Tibial artery (tissue), 4 donors: ENCODE data around the gene SMAD6.

Experiments
- DNase-seq, 2 donors: peaks; one replicate each; pipeline ENCODE4 v3.0.0-alpha.2; 2019
- H3K27ac ChIP-seq, 2 donors: fragments of 200-600 bp; sonication (generic) in 1 of 2; 1 replicate in 1 of 2; 2 replicates in 1 of 2; pipeline ENCODE4 v1.5.1; 2018 to 2019; ENCODE audit warnings: mild to moderate bottlenecking in 1 of 2
- H3K27me3 ChIP-seq, 2 donors: fragments of 200-600 bp; sonication (generic) in 1 of 2; one replicate each; pipeline versions ENCODE4 v1.5.1 to v1.6.0; 2016 to 2019
- H3K36me3 ChIP-seq, 3 donors: fragments of 200-600 bp; sonication (generic) in 2 of 3; one replicate each; pipeline ENCODE4 v1.5.1; 2016 to 2019; ENCODE audit warnings: mild to moderate bottlenecking in 2 of 3
- H3K4me1 ChIP-seq, 4 donors: fragments of 200-600 bp; sonication (generic) in 2 of 4; 1 replicate in 3 of 4; 2 replicates in 1 of 4; pipeline ENCODE4 v1.5.1; 2016 to 2019
- H3K4me3 ChIP-seq, 2 donors: fragments of 200-600 bp; sonication (generic) in 1 of 2; 1 replicate in 1 of 2; 2 replicates in 1 of 2; pipeline ENCODE4 v1.5.1; 2018 to 2019; ENCODE audit warnings: mild to moderate bottlenecking in 2 of 2
- H3K9me3 ChIP-seq, 3 donors: fragments of 200-600 bp; sonication (generic) in 1 of 3; one replicate each; pipeline ENCODE4 v1.5.1; 2016 to 2019
- intact Hi-C: fragments of 100-400 bp; cut with DNase I; formaldehyde crosslinking; loops from one replicate; pipeline ENCODE4 v1.15.0; 2023; ENCODE audit warnings: low total_unique reads
- TF ChIP-seq, protein P1 (sequence below), 2 experiments: fragments of 200-600 bp in 1 of 2; fragments of 450-650 bp in 1 of 2; IDR thresholded peaks; one replicate each; pipeline ENCODE4 v1.5.1; 2017 to 2019; ENCODE audit warnings: antibody characterized with exemption in 2 of 2, mild to moderate bottlenecking in 1 of 2, moderate library complexity in 1 of 2

SMAD6 gene

DNA sequence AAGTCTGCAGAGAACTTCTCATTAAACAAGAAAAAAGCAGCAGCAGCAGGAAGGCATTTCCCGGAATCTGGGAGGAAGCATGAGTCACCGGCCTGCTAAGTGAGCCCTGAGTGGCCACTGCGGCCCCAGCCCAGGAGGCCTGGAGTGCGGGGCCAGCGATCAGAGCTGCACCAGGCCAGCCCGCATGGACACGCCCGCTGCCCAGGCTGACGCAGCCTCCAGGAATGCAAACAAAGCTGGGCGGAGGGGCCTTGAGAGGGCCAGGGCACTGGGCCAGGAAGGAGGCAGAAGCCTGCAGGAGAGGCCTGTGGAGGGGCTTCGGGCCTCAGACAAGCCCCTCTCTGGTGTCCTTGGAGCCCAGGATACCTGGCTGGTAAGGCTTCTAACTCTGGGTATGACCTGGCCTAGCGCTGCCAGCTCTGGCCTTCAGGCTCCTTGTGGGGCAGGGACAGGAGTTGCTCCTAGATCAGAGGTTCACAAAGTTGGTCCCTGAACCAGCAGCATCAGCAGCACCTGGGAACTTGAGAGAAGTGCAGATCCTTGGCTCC, 101.2 kb downstream of the SMAD6 start:
- no peak overlapping the region for H3K4me3 ChIP-seq
- H3K9me3 ChIP-seq, result no peaks in the 10 kb centered on the region
- TF ChIP-seq, protein P1, sequence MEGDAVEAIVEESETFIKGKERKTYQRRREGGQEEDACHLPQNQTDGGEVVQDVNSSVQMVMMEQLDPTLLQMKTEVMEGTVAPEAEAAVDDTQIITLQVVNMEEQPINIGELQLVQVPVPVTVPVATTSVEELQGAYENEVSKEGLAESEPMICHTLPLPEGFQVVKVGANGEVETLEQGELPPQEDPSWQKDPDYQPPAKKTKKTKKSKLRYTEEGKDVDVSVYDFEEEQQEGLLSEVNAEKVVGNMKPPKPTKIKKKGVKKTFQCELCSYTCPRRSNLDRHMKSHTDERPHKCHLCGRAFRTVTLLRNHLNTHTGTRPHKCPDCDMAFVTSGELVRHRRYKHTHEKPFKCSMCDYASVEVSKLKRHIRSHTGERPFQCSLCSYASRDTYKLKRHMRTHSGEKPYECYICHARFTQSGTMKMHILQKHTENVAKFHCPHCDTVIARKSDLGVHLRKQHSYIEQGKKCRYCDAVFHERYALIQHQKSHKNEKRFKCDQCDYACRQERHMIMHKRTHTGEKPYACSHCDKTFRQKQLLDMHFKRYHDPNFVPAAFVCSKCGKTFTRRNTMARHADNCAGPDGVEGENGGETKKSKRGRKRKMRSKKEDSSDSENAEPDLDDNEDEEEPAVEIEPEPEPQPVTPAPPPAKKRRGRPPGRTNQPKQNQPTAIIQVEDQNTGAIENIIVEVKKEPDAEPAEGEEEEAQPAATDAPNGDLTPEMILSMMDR (IDR thresholded peaks at IDR 0.05), result no peak
- no peaks in the 10 kb centered on the region for H3K36me3 ChIP-seq
- peaks cover 6 to 32% (median 25%) of the 10 kb centered on the region in 4 donors for H3K4me1 ChIP-seq
- H3K27ac ChIP-seq, result peak overlapping the region; percentile 66 to 82
- no peaks in the 10 kb centered on the region for H3K27me3 ChIP-seq
- DNase-seq, result peak; percentile 82 to 94
- intact Hi-C loops, result loop anchor here (5.0 kb wide), 1 partner anchor 44 kb away; no protein-coding TSS in a partner anchor

DNA sequence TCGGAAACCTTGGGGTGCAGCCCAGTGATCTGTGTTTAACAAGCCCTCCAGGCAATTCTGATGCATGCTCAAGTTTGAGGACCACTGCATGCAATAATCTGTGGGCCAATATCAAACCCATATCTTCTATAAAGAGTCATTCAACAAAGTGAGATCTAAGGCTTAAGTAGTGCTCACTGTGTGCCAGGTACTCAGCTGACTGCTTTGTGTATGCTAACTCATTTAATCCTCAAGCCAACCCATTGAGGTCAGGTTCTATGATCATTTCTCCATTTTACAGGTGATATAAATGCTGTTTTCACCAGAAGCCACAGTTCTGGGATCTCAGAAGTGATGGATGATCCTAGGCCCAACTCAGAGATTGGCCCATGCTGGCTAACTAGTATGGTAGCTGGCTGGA, 101.7 kb downstream of the SMAD6 start:
- H3K27ac ChIP-seq, result peak overlapping the region; percentile 66 to 82
- H3K4me1 ChIP-seq, result peaks cover 6 to 32% (median 25%) of the 10 kb centered on the region in 4 donors
- no peaks in the 10 kb centered on the region for H3K27me3 ChIP-seq

DNA sequence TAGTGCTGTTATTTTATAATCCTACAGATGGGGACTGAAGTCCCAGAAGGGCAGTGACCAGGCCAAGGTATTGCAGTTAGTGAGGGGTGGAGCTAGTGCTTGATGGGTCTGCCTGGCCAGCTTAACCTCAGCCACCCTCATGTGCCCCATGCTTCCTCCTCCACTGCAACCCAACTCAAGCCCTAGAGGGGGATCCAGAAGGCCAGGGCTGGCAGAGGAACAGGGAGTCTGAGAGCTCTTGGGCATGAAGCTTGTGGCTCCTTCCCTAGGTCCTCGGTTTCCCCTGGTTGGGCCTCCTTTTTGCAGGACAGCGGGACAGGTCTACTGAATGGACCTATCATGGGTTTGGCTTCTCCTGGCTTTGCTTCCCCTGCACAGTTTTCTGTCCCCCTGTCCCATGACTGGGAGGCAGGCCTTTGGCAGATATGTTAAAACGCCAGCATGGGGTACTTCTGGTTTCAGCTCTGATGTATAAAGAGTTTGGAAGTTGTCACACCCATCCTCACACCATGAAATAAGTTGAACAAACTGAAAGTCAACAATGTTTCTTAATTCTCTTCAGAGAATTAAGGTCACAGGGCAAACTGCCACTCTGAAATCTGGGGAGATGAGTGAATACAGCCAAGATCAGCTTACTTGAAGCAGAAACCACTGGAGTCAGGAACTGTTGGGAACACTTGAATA, 103.3 kb downstream of the SMAD6 start:
- Histone ChIP-seq H3K9me3 (no peaks in the 10 kb centered on the region), H3K27me3 (no peaks in the 10 kb centered on the region), H3K27ac (no peak overlapping the region), H3K4me3 (no peak overlapping the region), H3K36me3 (no peaks in the 10 kb centered on the region), H3K4me1 (peaks cover 6 to 32% (median 25%) of the 10 kb centered on the region in 4 donors)
- TF ChIP-seq, protein P1 (IDR thresholded peaks at IDR 0.05), result no peak
- peak; percentile 45 to 59 for DNase-seq
- intact Hi-C loops, result no loop called here

More for the DNA sequence above, 101.7 kb downstream of the SMAD6 start:
- intact Hi-C loops, result loop anchor here (5.0 kb wide), 1 partner anchor 44 kb away; no protein-coding TSS in a partner anchor
- Histone ChIP-seq H3K9me3 (no peaks in the 10 kb centered on the region), H3K4me3 (no peak overlapping the region), H3K36me3 (no peaks in the 10 kb centered on the region)
- TF ChIP-seq, protein P1 (IDR thresholded peaks at IDR 0.05), result no peak
- peak in 1 of 2 donors; percentile 10 for DNase-seq

DNA sequence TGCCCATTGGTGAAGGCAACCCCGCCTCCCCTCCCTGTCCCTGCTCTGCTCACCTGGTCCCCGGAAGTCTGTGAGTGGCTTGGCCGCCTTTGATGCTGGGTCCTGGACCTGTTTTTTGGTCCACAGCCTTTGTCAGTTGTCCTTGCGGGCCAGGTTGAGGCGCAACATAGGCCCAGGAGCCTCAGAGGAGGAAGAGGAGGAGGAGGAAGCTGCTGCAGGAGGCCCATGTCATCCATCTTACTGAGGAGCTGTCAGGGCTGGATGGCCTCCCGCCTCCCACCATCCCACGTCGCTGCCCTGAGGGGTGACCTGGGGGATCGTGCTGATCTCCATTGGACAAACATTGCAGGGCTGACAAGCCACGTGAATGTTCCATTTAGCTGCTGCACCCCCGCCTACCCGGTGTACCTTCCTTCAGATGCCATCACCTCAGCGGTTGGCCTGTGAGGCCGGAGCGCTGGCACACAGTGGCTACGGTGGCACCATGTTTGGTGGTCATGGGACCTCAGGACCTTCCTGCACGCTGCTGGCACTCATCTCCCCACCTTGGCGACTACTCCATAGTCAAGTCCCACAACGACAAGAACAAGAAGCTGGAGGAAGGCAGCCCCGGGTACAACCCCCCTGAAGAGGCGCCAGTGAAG, 106.3 kb downstream of the SMAD6 start:
- no peak overlapping the region for H3K27ac ChIP-seq
- H3K27me3 ChIP-seq, result no peaks in the 10 kb centered on the region
- no peak overlapping the region for H3K4me3 ChIP-seq
- no peaks in the 10 kb centered on the region for H3K36me3 ChIP-seq
- H3K4me1 ChIP-seq, result peaks cover 0 to 11% (median 6%) of the 10 kb centered on the region in 4 donors
- no peaks in the 10 kb centered on the region for H3K9me3 ChIP-seq
- DNase-seq, result peak in 1 of 2 donors; percentile 61
- intact Hi-C loops, result no loop called here
- TF ChIP-seq, protein P1 (IDR thresholded peaks at IDR 0.05), result no peak

DNA sequence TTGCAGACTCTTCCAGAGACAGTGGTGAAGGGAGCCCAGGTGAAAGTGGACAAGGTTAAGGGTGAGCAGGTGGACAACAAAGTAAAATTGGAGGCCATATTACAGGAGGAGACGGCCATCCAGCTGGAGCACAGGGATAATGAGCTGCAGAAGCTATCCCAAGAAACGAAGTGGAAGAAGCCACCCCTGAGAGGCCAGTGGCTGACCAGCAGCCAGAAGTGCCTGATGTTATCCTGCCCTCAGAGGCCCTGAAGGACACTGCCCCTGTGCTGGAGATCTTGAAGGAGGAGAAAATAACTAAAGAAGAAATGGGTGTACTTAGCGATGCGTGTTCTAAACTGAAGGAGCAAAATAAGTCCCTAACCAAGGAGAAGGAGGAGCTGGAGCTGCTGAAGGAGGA, 107.6 kb downstream of the SMAD6 start:
- Histone ChIP-seq H3K27me3 (no peaks in the 10 kb centered on the region), H3K36me3 (no peaks in the 10 kb centered on the region), H3K4me1 (peaks cover 0 to 7% (median 0%) of the 10 kb centered on the region in 4 donors), H3K27ac (no peak overlapping the region), H3K4me3 (no peak overlapping the region), H3K9me3 (peaks cover 0 to 3% (median 0%) of the 10 kb centered on the region in 3 donors)
- TF ChIP-seq, protein P1 (IDR thresholded peaks at IDR 0.05), result no peak
- peak in 1 of 2 donors; percentile 37 for DNase-seq
- intact Hi-C loops, result no loop called here
